ENCODE measurements around the gene RTN4R.

RTN4R gene

GRCh38 chr22:20233351-20234313 lies 34.5 kb downstream of the RTN4R start:
- DNase-seq (ENCODE audit: extremely low read depth, low read depth): no peak
- TF ChIP-seq, protein P1, sequence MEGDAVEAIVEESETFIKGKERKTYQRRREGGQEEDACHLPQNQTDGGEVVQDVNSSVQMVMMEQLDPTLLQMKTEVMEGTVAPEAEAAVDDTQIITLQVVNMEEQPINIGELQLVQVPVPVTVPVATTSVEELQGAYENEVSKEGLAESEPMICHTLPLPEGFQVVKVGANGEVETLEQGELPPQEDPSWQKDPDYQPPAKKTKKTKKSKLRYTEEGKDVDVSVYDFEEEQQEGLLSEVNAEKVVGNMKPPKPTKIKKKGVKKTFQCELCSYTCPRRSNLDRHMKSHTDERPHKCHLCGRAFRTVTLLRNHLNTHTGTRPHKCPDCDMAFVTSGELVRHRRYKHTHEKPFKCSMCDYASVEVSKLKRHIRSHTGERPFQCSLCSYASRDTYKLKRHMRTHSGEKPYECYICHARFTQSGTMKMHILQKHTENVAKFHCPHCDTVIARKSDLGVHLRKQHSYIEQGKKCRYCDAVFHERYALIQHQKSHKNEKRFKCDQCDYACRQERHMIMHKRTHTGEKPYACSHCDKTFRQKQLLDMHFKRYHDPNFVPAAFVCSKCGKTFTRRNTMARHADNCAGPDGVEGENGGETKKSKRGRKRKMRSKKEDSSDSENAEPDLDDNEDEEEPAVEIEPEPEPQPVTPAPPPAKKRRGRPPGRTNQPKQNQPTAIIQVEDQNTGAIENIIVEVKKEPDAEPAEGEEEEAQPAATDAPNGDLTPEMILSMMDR (IDR thresholded peaks at IDR 0.05; ENCODE audit: low read depth, low read length): no peak

DNA sequence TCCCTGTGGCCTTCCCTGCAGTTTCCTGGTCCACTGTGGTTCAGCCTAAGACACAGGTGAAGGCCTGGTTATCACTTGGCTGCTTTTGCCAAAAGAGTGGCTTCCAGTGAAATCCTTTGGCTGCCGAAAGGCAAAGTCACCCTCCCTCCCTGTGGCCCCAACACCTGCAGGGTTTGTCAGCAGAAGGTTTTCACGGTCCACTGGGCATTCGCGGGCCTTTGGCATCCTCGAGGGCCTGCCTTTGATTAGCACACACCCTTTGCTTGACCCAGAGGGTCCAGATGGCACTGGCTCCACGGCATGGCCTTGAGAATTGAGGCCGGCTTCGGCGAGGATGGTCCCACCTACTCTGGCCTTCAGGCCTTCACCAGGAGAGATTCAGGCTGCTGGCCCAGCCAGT lies 35.3 kb downstream of the RTN4R start:
- no peak for DNase-seq (ENCODE audit: extremely low read depth, low read depth)
- TF ChIP-seq, protein P1 (IDR thresholded peaks at IDR 0.05; ENCODE audit: low read depth, low read length): no peak

GRCh38 chr22:20232237-20232598 lies 35.9 kb downstream of the RTN4R start:
- DNase-seq (ENCODE audit: extremely low read depth, low read depth): no peak

DNA sequence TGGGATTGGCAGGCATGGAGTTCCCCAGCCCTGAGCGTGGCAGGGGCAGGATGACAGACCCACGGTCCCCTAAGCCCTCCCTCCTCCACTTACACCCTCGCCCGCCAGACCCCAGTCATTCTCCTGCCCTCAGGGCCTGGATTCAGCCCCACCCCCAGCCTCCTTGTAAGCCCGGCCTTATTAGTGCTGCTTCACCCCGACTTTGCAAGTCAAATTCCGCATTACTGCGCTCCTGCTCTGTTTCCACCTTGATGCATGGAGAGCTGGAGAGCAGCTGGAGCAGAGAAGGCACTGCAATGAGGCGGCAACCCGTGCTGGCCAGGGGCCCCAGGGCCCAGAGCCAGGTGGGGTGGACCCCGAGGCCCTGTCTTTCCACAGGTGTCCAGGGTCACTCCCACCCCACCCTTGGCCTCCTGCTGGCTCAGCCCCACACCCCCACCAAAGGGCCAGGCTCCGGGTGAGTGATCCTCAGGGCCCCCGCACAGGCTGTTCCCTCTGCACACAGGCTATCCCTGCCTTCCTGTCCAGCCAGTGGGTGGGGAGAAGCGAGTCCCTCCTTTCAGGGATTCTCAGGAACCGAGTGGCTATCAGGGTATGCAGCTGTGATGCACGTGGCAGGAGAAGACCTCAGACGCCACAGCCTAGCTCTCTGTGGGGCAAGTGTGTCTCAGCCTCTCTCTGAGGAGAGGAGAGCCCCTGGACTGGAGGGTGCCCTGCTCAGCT lies 36.4 kb downstream of the RTN4R start:
- TF ChIP-seq, protein P1 (IDR thresholded peaks at IDR 0.05; ENCODE audit: low read depth, low read length): no peak
- no peak for DNase-seq (ENCODE audit: extremely low read depth, low read depth)

More at GRCh38 chr22:20232237-20232598, 35.9 kb downstream of the RTN4R start:
- TF ChIP-seq, protein P1 (IDR thresholded peaks at IDR 0.05; ENCODE audit: low read depth, low read length): no peak

- TF ChIP-seq, protein P1 (IDR thresholded peaks at IDR 0.05; ENCODE audit: low read depth, low read length): no peak
- DNase-seq (ENCODE audit: extremely low read depth, low read depth): no peak
Observed at GRCh38 chr22:20230777-20231420, 37.2 kb downstream of the RTN4R start.

GRCh38 chr22:20229916-20230775 lies 38.0 kb downstream of the RTN4R start:
- TF ChIP-seq, protein P1 (IDR thresholded peaks at IDR 0.05; ENCODE audit: low read depth, low read length): no peak
- no peak for DNase-seq (ENCODE audit: extremely low read depth, low read depth)

All from AG09319 (cell line).